Left hindlimb (tissue), 1 donor: Measurements from ENCODE around the gene TBC1D14.

Experiments used
- DNase-seq: peaks from one replicate; pipeline ENCODE4 v3.0.0-alpha.2; 2018

Gene TBC1D14

GRCh38 chr4:7046971-7047370 lies 137.3 kb downstream of the TBC1D14 start:
- no peak for DNase-seq

GRCh38 chr4:7048642-7049041 lies 139.0 kb downstream of the TBC1D14 start:
- no peak for DNase-seq

- no peak for DNase-seq
Measured at GRCh38 chr4:7049295-7049694, 139.7 kb downstream of the TBC1D14 start.

- no peak for DNase-seq
Measured at GRCh38 chr4:7049739-7050138, 140.1 kb downstream of the TBC1D14 start.

- no peak for DNase-seq
Measured at GRCh38 chr4:7050481-7051143, 141.0 kb downstream of the TBC1D14 start.

- DNase-seq = no peak
Measured at GRCh38 chr4:7051144-7051495, 141.5 kb downstream of the TBC1D14 start.

GRCh38 chr4:7051905-7052304 lies 142.3 kb downstream of the TBC1D14 start:
- DNase-seq = no peak

GRCh38 chr4:7052313-7052712 lies 142.7 kb downstream of the TBC1D14 start:
- no peak for DNase-seq

GRCh38 chr4:7052923-7053715 lies 143.5 kb downstream of the TBC1D14 start:
- peak; percentile 77 for DNase-seq

- DNase-seq = no peak
Measured at GRCh38 chr4:7054106-7054880, 144.7 kb downstream of the TBC1D14 start.

- no peak for DNase-seq
Measured at GRCh38 chr4:7055111-7055989, 145.7 kb downstream of the TBC1D14 start.

GRCh38 chr4:7055990-7056325 lies 146.3 kb downstream of the TBC1D14 start:
- DNase-seq = no peak

GRCh38 chr4:7058792-7059191 lies 149.2 kb downstream of the TBC1D14 start:
- DNase-seq = no peak

- no peak for DNase-seq
Measured at GRCh38 chr4:7059662-7060061, 150.0 kb downstream of the TBC1D14 start.

- DNase-seq = no peak
Measured at GRCh38 chr4:7060346-7061150, 150.9 kb downstream of the TBC1D14 start.

- DNase-seq = no peak
Measured at GRCh38 chr4:7061815-7062214, 152.2 kb downstream of the TBC1D14 start.

GRCh38 chr4:7062816-7063215 lies 153.2 kb downstream of the TBC1D14 start:
- no peak for DNase-seq

- no peak for DNase-seq
Measured at GRCh38 chr4:7063362-7063761, 153.7 kb downstream of the TBC1D14 start.

GRCh38 chr4:7066006-7066405 lies 156.4 kb downstream of the TBC1D14 start:
- no peak for DNase-seq

GRCh38 chr4:7066493-7066892 lies 156.9 kb downstream of the TBC1D14 start:
- DNase-seq = no peak

- no peak for DNase-seq
Measured at GRCh38 chr4:7067126-7067451, 157.5 kb downstream of the TBC1D14 start.
